Fibroblast of skin of abdomen (primary cell): ENCODE measurements around the gene ALG3.

Experiments
- DNase-seq: peaks from one replicate; pipeline ENCODE4 v3.0.0-alpha.2; 2013

The ALG3 gene

GRCh38 chr3:184259878-184260723 lies 11.3 kb upstream of the ALG3 start:
- peak; percentile 21 for DNase-seq

- DNase-seq, result no peak
These were observed 10.7 kb upstream of the ALG3 start for GRCh38 chr3:184259396-184259877.

DNA sequence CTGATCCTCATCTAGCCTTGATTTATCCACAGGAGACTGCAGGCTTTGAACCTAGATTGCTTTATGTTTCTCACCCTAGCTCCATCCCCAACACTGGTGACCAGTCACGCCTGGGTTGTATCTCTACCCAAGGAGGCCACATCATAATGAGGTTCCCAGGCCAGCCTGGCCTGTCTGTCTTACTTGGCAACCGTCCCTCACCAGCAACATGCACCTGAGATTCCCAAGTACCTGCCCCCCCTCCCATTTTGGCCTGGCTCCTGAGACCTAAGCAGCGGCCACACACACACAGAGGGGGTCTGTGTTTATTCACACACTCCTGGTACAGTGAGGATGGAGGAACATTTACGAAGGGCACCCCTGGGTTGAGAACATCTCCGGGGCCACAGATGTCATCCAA lies 10.2 kb upstream of the ALG3 start:
- DNase-seq, result no peak

- no peak for DNase-seq
These were observed 8.5 kb upstream of the ALG3 start for GRCh38 chr3:184257083-184257915.

GRCh38 chr3:184255291-184256039 lies 6.7 kb upstream of the ALG3 start:
- DNase-seq, result no peak

GRCh38 chr3:184250167-184250828 lies 1.5 kb upstream of the ALG3 start:
- peak; percentile 82 for DNase-seq

- peak; percentile 98 for DNase-seq
These were observed 827 bp upstream of the ALG3 start, which contains the start of gene EEF1AKMT4 for GRCh38 chr3:184249412-184250166. Gene EEF1AKMT4, plus strand, starts transcription at chr3:184249672. Its CDS starts 23 bp downstream, at chr3:184249695.

DNA sequence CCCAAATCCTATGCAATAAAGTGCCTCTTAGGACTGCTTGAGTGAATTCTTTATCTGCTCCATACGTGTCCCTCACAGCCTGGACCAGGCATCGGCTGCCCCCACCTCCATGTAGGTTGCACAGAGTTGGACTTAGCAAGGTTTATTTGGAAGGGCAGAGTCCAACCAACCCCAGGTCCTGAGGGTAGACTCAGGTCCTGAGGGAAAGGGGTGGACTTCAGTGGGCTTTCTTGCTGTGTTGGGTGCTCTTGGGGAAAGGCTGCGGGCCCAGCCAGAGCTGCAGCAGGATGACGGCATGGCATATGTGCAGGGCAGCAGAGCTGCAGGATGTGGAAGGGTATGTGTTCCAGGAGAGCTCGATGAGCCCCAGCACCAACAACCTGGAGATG lies 6.5 kb downstream of the ALG3 start:
- no peak for DNase-seq

GRCh38 chr3:184241447-184242296 lies 7.1 kb downstream of the ALG3 start:
- DNase-seq, result no peak

GRCh38 chr3:184241141-184241446 lies 7.7 kb downstream of the ALG3 start:
- DNase-seq, result no peak

DNA sequence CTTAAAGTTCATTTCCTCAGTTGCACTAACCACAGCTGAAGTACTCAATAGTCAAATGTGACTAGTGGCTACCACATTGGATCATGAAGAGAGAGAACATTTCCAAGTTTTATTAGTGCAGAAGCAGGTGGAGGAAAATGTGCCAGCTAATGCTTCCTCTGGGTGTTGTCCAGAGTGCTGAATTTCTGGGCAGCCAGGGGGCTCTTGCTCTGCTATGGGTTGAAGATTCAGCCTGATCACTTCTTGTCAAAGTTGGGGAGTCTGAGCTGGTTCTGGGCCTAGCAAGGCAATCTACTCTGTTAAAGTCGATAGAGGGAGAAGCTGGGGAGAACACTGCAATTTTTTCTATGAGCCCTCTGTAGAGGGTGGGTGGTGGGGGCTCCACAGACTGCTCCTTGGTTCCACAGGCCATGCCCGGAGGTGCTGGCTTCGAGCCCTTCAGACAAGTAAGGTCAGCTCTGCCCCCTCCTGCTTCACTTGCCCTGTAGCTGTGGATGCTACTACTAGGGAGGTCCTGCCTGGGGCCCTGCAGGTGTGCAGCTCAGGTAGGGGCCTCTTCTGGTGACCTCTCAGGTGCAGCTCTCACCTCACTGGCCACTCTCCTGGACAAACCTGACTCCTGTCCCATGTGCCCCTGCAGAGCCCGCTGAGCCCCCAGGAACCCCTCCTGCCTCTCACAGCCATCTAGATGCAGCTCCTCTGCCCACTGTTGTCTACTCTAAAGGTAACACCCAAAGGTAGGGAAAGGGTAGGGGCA lies 8.2 kb downstream of the ALG3 start:
- DNase-seq, result peak; percentile 29

DNA sequence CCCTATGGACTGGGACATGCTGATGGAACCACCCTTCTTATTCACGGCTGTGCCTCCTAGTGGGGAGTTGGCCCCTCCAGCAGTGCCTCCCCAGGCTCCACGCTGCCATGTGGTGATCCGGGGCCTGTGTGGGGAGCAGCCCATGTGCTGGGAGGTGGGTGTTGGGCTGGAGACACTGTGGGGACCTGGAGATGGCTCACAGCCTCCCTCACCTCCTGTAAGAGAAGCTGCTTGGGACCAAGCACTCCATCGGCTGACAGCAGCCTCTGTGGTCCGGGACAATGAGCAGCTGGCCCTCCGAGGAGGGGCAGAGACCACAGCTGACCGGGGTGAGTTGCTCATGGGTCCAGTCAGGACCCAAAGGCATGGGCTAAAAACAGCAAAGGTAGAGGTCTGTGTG lies 9.1 kb downstream of the ALG3 start:
- DNase-seq, result no peak

DNA sequence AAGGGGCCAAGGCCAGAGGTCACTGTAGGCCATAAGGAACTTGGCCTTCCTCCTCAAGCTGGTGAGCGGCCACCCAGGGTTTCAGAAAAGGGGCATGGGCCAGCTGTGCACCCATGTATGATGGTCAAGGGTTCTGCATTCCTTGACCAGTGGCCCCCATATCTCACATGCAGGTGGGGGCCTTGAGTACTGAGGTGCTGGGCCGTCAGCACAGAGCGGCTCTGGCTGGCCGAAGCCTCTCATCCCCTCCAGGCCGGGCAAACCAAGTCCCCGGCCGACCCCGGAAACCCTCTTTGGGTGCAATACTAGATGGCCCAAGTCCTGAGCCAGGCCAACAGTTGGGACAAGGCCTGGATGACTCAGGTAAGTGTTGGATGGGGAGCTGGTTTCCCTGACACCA lies 9.5 kb downstream of the ALG3 start:
- DNase-seq, result no peak

- no peak for DNase-seq
These were observed 10.4 kb downstream of the ALG3 start for GRCh38 chr3:184238246-184238818.

- no peak for DNase-seq
These were observed 11.0 kb downstream of the ALG3 start for GRCh38 chr3:184237807-184238206.

GRCh38 chr3:184237211-184237610 lies 11.6 kb downstream of the ALG3 start:
- no peak for DNase-seq

DNA sequence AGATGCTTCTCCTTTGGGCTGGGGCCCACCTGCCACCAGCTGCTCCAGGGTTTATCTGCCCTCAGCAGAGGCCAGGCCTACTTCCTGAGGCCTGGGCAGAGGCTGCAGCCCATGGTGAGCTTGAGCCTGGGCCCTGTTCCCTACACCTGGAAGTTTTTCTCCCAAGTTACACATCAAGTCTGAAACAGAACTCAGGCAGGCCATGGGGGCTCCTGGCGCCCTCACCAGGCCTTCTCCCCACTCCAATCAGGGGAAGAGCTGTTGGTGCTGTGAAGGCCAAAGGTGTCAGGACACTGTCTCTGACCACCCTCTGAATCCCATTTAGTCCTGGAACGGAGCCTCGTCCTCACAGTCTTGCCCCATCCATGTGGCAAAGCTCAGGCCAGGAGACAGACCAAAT lies 12.1 kb downstream of the ALG3 start:
- DNase-seq, result no peak

- no peak for DNase-seq
These were observed 12.7 kb downstream of the ALG3 start for GRCh38 chr3:184236033-184236410.

GRCh38 chr3:184235381-184236032 lies 13.3 kb downstream of the ALG3 start:
- DNase-seq, result no peak
